Measurements from ENCODE around the gene LRRN4.

- TF ChIP-seq, protein P1, sequence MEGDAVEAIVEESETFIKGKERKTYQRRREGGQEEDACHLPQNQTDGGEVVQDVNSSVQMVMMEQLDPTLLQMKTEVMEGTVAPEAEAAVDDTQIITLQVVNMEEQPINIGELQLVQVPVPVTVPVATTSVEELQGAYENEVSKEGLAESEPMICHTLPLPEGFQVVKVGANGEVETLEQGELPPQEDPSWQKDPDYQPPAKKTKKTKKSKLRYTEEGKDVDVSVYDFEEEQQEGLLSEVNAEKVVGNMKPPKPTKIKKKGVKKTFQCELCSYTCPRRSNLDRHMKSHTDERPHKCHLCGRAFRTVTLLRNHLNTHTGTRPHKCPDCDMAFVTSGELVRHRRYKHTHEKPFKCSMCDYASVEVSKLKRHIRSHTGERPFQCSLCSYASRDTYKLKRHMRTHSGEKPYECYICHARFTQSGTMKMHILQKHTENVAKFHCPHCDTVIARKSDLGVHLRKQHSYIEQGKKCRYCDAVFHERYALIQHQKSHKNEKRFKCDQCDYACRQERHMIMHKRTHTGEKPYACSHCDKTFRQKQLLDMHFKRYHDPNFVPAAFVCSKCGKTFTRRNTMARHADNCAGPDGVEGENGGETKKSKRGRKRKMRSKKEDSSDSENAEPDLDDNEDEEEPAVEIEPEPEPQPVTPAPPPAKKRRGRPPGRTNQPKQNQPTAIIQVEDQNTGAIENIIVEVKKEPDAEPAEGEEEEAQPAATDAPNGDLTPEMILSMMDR (conservative IDR thresholded peaks at IDR 0.05; ENCODE audit: low read length): no peak
- no peak for TF ChIP-seq EZH2phosphoT487 (IDR thresholded peaks at IDR 0.05; ENCODE audit: borderline replicate concordance, low read depth, low read length)
Observed at GRCh38 chr20:6066582-6066981, 12.7 kb upstream of the LRRN4 start.
